ENCODE results near the gene CDH15. TPM values are rescaled to one million over a fixed set of nuclear protein-coding genes. Genes with fewer than 3 reads are reported as not detected.
A peak's percentile ranks its signal among the peaks of the same experiment; 100 is the strongest.

CDH15 gene
- total and polyA plus RNA-seq, 2 of the 13 experiments (the other 11 are each of a cell fraction or from before 2014, with no cell fraction given) = 0.74 to 2.2 TPM

GRCh38 chr16:89197633-89198416 is 26.3 kb downstream of the CDH15 start (continued):
- TF ChIP-seq ADNP (CRISPR knock-in tag; IDR thresholded peaks at IDR 0.05) = no peak
- no peak for TF ChIP-seq ZNF552 (CRISPR knock-in tag; IDR thresholded peaks at IDR 0.05; ENCODE audit: borderline replicate concordance)
- no peak for TF ChIP-seq ZNF839 (CRISPR knock-in tag; IDR thresholded peaks at IDR 0.05; ENCODE audit: borderline replicate concordance)
- TF ChIP-seq SIX1 (CRISPR knock-in tag; IDR thresholded peaks at IDR 0.05; ENCODE audit: borderline replicate concordance) = no peak; the same call in 1 of the 2 replicates
- TF ChIP-seq ZFP1 (CRISPR knock-in tag; IDR thresholded peaks at IDR 0.05) = 0 out of 2 replicates have a peak, but pooled peaks have one; percentile 25
- no peak for TF ChIP-seq ZNF7 (CRISPR knock-in tag; IDR thresholded peaks at IDR 0.05)
- TF ChIP-seq XBP1 (CRISPR knock-in tag; IDR thresholded peaks at IDR 0.05) = no peak
- 0 out of 2 replicates have a peak, but pooled peaks have one; percentile 68 for TF ChIP-seq NCOA1 (CRISPR knock-in tag; IDR thresholded peaks at IDR 0.05)
- peak; percentile 56; the same call in 1 of the 2 replicates for TF ChIP-seq ZNF639 (CRISPR knock-in tag; conservative IDR thresholded peaks at IDR 0.05)
- no peak; the same call in 1 of the 2 replicates for TF ChIP-seq REPIN1 (CRISPR knock-in tag; IDR thresholded peaks at IDR 0.05; ENCODE audit: borderline replicate concordance, low read depth)
- TF ChIP-seq PAF1 (CRISPR knock-in tag; IDR thresholded peaks at IDR 0.05) = no peak
- no peak; the same call in 1 of the 2 replicates for TF ChIP-seq ELF3 (CRISPR knock-in tag; IDR thresholded peaks at IDR 0.05)
- TF ChIP-seq ZNF317 (CRISPR knock-in tag; IDR thresholded peaks at IDR 0.05) = no peak
- peak; percentile 72 for TF ChIP-seq SP4 (CRISPR knock-in tag; IDR thresholded peaks at IDR 0.05)
- TF ChIP-seq ZBTB34 (CRISPR knock-in tag; IDR thresholded peaks at IDR 0.05) = peak; percentile 99
- TF ChIP-seq ZUFSP (CRISPR knock-in tag; IDR thresholded peaks at IDR 0.05; ENCODE audit: borderline replicate concordance) = no peak
- 0 out of 2 replicates have a peak, but pooled peaks have one; percentile 19 for TF ChIP-seq ZNF766 (CRISPR knock-in tag; IDR thresholded peaks at IDR 0.05; ENCODE audit: borderline replicate concordance)
- TF ChIP-seq ZNF660 (CRISPR knock-in tag; IDR thresholded peaks at IDR 0.05; ENCODE audit: borderline replicate concordance, low read depth) = no peak
- peak; percentile 88; the same call in 1 of the 2 replicates for TF ChIP-seq ZFP91 (CRISPR knock-in tag; IDR thresholded peaks at IDR 0.05; ENCODE audit: borderline replicate concordance)
- TF ChIP-seq ZNF180 (CRISPR knock-in tag; IDR thresholded peaks at IDR 0.05; ENCODE audit: borderline replicate concordance, low read depth) = no peak
- no peak for TF ChIP-seq GPN1 (CRISPR knock-in tag; IDR thresholded peaks at IDR 0.05; ENCODE audit: borderline replicate concordance)
- peak; percentile 83 for TF ChIP-seq RARA (CRISPR knock-in tag; IDR thresholded peaks at IDR 0.05)
- TF ChIP-seq KDM1A (CRISPR knock-in tag; IDR thresholded peaks at IDR 0.05) = no peak
